ENCODE measurements around the gene MUC4. TPM values are rescaled to one million over a fixed set of nuclear protein-coding genes. Genes with fewer than 3 reads are reported as not detected.

The MUC4 gene
- total and polyA plus RNA-seq, 12 donors = 0.03 to 0.17 (median 0.09) TPM; not detected in 6

DNA sequence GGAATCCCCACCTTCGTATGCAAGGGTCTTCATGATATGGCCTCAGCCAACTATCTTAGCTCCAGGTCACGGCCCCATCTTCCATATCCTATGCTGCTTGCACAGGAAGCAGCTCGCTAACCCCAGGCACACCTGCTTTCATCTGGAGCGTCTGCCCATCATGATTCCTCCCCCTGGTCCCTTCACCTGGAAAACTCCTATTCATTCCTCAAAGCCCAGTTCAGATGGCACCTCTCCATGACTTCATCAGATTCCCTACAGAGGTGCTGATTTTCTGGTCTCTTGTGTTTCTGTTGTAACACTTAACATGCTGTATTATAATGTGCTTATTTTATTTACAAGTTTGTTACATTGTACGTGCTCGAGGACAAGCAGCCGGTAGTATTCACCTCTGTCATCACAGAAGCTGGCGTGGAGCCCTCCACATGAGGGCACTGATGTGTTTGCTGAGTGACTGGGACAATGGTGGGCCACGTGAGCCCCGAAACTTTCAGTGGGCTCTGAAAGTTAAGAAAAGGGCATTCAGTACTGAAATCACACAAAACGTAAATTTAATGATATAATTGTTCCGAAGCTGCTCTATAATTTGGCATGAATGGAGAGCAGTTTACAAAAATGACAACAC lies 74.8 kb downstream of the MUC4 start:
- no peak for DNase-seq
- 84 to 97% (median 91%) methylated on average over 12 of the region's 12 CpGs for WGBS, 4 donors
- H3K27ac ChIP-seq = no peak overlapping the region
- H3K4me3 ChIP-seq = no peak overlapping the region
- intact Hi-C loops (cut with DNase I) = no loop called here
- H3K9me3 ChIP-seq (replicated peaks in 1 of 3) = no peaks in the 10 kb centered on the region
- no peaks in the 10 kb centered on the region for H3K36me3 ChIP-seq (replicated peaks in 1 of 2)
- H3K4me1 ChIP-seq (replicated peaks in 1 of 2) = no peaks in the 10 kb centered on the region
- no peaks in the 10 kb centered on the region for H3K27me3 ChIP-seq
- no peak for TF ChIP-seq POLR2A (IDR thresholded peaks at IDR 0.05)
- TF ChIP-seq, protein P1, sequence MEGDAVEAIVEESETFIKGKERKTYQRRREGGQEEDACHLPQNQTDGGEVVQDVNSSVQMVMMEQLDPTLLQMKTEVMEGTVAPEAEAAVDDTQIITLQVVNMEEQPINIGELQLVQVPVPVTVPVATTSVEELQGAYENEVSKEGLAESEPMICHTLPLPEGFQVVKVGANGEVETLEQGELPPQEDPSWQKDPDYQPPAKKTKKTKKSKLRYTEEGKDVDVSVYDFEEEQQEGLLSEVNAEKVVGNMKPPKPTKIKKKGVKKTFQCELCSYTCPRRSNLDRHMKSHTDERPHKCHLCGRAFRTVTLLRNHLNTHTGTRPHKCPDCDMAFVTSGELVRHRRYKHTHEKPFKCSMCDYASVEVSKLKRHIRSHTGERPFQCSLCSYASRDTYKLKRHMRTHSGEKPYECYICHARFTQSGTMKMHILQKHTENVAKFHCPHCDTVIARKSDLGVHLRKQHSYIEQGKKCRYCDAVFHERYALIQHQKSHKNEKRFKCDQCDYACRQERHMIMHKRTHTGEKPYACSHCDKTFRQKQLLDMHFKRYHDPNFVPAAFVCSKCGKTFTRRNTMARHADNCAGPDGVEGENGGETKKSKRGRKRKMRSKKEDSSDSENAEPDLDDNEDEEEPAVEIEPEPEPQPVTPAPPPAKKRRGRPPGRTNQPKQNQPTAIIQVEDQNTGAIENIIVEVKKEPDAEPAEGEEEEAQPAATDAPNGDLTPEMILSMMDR (IDR thresholded peaks at IDR 0.05) = no peak

GRCh38 chr3:195735036-195735695 lies 76.6 kb downstream of the MUC4 start:
- TF ChIP-seq, protein P1 (IDR thresholded peaks at IDR 0.05) = no peak
- TF ChIP-seq POLR2A (IDR thresholded peaks at IDR 0.05) = no peak
- H3K4me1 ChIP-seq (replicated peaks in 1 of 2) = no peaks in the 10 kb centered on the region
- H3K4me3 ChIP-seq = no peak overlapping the region
- no peaks in the 10 kb centered on the region for H3K36me3 ChIP-seq (replicated peaks in 1 of 2)
- WGBS, 4 donors = 75 to 93% (median 80%) methylated on average over 16 of the region's 16 CpGs
- DNase-seq = no peak
- H3K27ac ChIP-seq = no peak overlapping the region
- intact Hi-C loops (cut with DNase I) = no loop called here
- H3K9me3 ChIP-seq (replicated peaks in 1 of 3) = no peaks in the 10 kb centered on the region
- H3K27me3 ChIP-seq = no peaks in the 10 kb centered on the region

- TF ChIP-seq, protein P1 (IDR thresholded peaks at IDR 0.05) = no peak
- TF ChIP-seq POLR2A (IDR thresholded peaks at IDR 0.05) = no peak
- no peaks in the 10 kb centered on the region for H3K36me3 ChIP-seq (replicated peaks in 1 of 2)
- no peaks in the 10 kb centered on the region for H3K9me3 ChIP-seq (replicated peaks in 1 of 3)
- intact Hi-C loops (cut with DNase I) = no loop called here
- H3K27ac ChIP-seq = no peak overlapping the region
- WGBS, 4 donors = 77 to 85% (median 82%) methylated on average over 8 to 12 of the region's 12 CpGs
- DNase-seq = peak in 1 of 7 donors; percentile 66
- H3K27me3 ChIP-seq = no peaks in the 10 kb centered on the region
- no peaks in the 10 kb centered on the region for H3K4me1 ChIP-seq (replicated peaks in 1 of 2)
- H3K4me3 ChIP-seq = no peak overlapping the region
Observed at GRCh38 chr3:195732940-195733339, 78.8 kb downstream of the MUC4 start.

DNA sequence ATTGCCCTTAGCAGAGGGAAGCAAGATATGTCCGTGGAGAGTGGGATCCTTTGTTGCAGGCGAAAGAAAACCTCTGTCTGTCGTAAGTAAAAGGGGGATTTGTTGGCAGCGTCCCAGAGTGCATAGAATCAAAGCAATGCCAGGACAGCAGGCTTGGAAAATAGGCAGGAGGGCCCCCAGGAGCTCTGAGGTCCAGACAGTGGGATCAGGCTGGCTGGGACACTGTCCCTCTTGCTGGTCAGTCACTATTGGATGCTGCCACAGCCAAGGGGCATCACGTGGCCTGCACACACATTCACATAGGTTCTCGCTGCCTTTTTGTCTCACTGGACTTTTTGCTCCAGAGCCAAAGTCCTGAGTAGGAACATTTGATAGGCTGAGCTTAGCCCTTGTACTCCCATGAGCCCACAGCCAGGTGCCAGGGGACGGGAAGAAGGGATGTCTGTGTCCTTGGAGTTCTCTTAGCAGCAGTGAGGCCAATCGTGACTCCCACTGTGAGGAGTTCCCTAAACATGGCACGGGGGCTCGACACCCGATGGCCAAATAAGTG lies 80.3 kb downstream of the MUC4 start:
- H3K27ac ChIP-seq = no peak overlapping the region
- no peak for TF ChIP-seq POLR2A (IDR thresholded peaks at IDR 0.05)
- TF ChIP-seq, protein P1 (IDR thresholded peaks at IDR 0.05) = no peak
- H3K4me3 ChIP-seq = no peak overlapping the region
- no peaks in the 10 kb centered on the region for H3K27me3 ChIP-seq
- no peaks in the 10 kb centered on the region for H3K4me1 ChIP-seq (replicated peaks in 1 of 2)
- no peaks in the 10 kb centered on the region for H3K36me3 ChIP-seq (replicated peaks in 1 of 2)
- intact Hi-C loops (cut with DNase I) = no loop called here
- DNase-seq = no peak
- 88 to 94% (median 91%) methylated on average over 11 of the region's 11 CpGs for WGBS, 4 donors
- no peaks in the 10 kb centered on the region for H3K9me3 ChIP-seq (replicated peaks in 1 of 3)
